ENCODE data around the gene MGAT3.
A peak's percentile ranks its signal among the peaks of the same experiment; 100 is the strongest.

MGAT3 gene

GRCh38 chr22:39524753-39525657, 68.2 kb downstream of the MGAT3 start:
- Histone ChIP-seq H3K9me3 (ENCODE audit: insufficient read depth, low read length, severe bottlenecking) (no peaks in the 10 kb centered on the region), H3K36me3 (ENCODE audit: insufficient read depth, low read length) (peaks cover 77% of the 10 kb centered on the region), H3K9ac (ENCODE audit: low read depth, low read length) (no peak overlapping the region), H3K79me2 (ENCODE audit: insufficient read depth, low read length) (peaks cover 80% of the 10 kb centered on the region), H4K20me1 (ENCODE audit: insufficient read depth, low read length) (peaks cover 79% of the 10 kb centered on the region), H2AFZ (ENCODE audit: low read depth, low read length) (no peak overlapping the region), H3K4me2 (ENCODE audit: insufficient read depth, low read length) (peak overlapping the region; percentile 46; the same call in 1 of the 2 replicates), H3K27ac (ENCODE audit: low read length) (0 out of 2 replicates have a peak overlapping the region, but pooled peaks have one; percentile 12), H3K4me1 (ENCODE audit: insufficient read depth, low read length) (peaks cover 53% of the 10 kb centered on the region), H3K4me3 (ENCODE audit: low read depth in 1 of 2, low read length in 2 of 2) (no peak overlapping the region), H3K27me3 (ENCODE audit: insufficient read depth, low read length, poor library complexity) (no peaks in the 10 kb centered on the region)
- peak; percentile 31 for DNase-seq
- no peak for TF ChIP-seq CTCF (IDR thresholded peaks at IDR 0.05; ENCODE audit: borderline replicate concordance, extremely low read depth, low read length, poor library complexity, severe bottlenecking)
- TF ChIP-seq EZH2 (IDR thresholded peaks at IDR 0.05; ENCODE audit: borderline replicate concordance, low read depth, low read length, severe bottlenecking) = no peak
- ATAC-seq (ENCODE audit: insufficient read depth, low read depth) = no peak; the same call in 2 of the 3 replicates

- H3K4me3 ChIP-seq (ENCODE audit: low read depth in 1 of 2, low read length in 2 of 2) = no peak overlapping the region
- ATAC-seq (ENCODE audit: insufficient read depth, low read depth) = no peak
- TF ChIP-seq CTCF (IDR thresholded peaks at IDR 0.05; ENCODE audit: borderline replicate concordance, extremely low read depth, low read length, poor library complexity, severe bottlenecking) (no peak), EZH2 (IDR thresholded peaks at IDR 0.05; ENCODE audit: borderline replicate concordance, low read depth, low read length, severe bottlenecking) (no peak)
- no peaks in the 10 kb centered on the region for H3K27me3 ChIP-seq (ENCODE audit: insufficient read depth, low read length, poor library complexity)
- peaks cover 81% of the 10 kb centered on the region for H3K79me2 ChIP-seq (ENCODE audit: insufficient read depth, low read length)
- no peaks in the 10 kb centered on the region for H3K9me3 ChIP-seq (ENCODE audit: insufficient read depth, low read length, severe bottlenecking)
- peaks cover 80% of the 10 kb centered on the region for H4K20me1 ChIP-seq (ENCODE audit: insufficient read depth, low read length)
- H3K27ac ChIP-seq (ENCODE audit: low read length) = no peak overlapping the region
- peaks cover 81% of the 10 kb centered on the region for H3K36me3 ChIP-seq (ENCODE audit: insufficient read depth, low read length)
- H3K4me1 ChIP-seq (ENCODE audit: insufficient read depth, low read length) = peaks cover 59% of the 10 kb centered on the region
- H3K4me2 ChIP-seq (ENCODE audit: insufficient read depth, low read length) = no peak overlapping the region
- no peak overlapping the region for H2AFZ ChIP-seq (ENCODE audit: low read depth, low read length)
- no peak for DNase-seq
- H3K9ac ChIP-seq (ENCODE audit: low read depth, low read length) = no peak overlapping the region
These were observed 68.8 kb downstream of the MGAT3 start for GRCh38 chr22:39525658-39525975.

- peaks cover 72% of the 10 kb centered on the region for H4K20me1 ChIP-seq (ENCODE audit: insufficient read depth, low read length)
- no peak overlapping the region for H3K4me2 ChIP-seq (ENCODE audit: insufficient read depth, low read length)
- no peaks in the 10 kb centered on the region for H3K27me3 ChIP-seq (ENCODE audit: insufficient read depth, low read length, poor library complexity)
- peaks cover 81% of the 10 kb centered on the region for H3K79me2 ChIP-seq (ENCODE audit: insufficient read depth, low read length)
- H3K4me3 ChIP-seq (ENCODE audit: low read depth in 1 of 2, low read length in 2 of 2) = no peak overlapping the region
- H3K9me3 ChIP-seq (ENCODE audit: insufficient read depth, low read length, severe bottlenecking) = no peaks in the 10 kb centered on the region
- H3K9ac ChIP-seq (ENCODE audit: low read depth, low read length) = no peak overlapping the region
- peaks cover 80% of the 10 kb centered on the region for H3K36me3 ChIP-seq (ENCODE audit: insufficient read depth, low read length)
- H3K4me1 ChIP-seq (ENCODE audit: insufficient read depth, low read length) = peaks cover 63% of the 10 kb centered on the region
- ATAC-seq (ENCODE audit: insufficient read depth, low read depth) (peak; percentile 4; the same call in 1 of the 3 replicates), DNase-seq (peak; percentile 40)
- H2AFZ ChIP-seq (ENCODE audit: low read depth, low read length) = no peak overlapping the region
- H3K27ac ChIP-seq (ENCODE audit: low read length) = no peak overlapping the region
- TF ChIP-seq CTCF (IDR thresholded peaks at IDR 0.05; ENCODE audit: borderline replicate concordance, extremely low read depth, low read length, poor library complexity, severe bottlenecking) = no peak
- TF ChIP-seq EZH2 (IDR thresholded peaks at IDR 0.05; ENCODE audit: borderline replicate concordance, low read depth, low read length, severe bottlenecking) = no peak
These were observed 69.9 kb downstream of the MGAT3 start for GRCh38 chr22:39526736-39527171.

Measured in DND-41 (cell line).